C4-2B (cell line): ENCODE results near the gene VPREB1.

ENCODE experiments used
- ZFX ChIP-seq: fragments of 450-650 bp; IDR thresholded peaks from 2 replicates; pipeline ENCODE4 v1.6.1; 2017
- TF ChIP-seq, protein P1 (sequence below): fragments of 450-650 bp; conservative IDR thresholded peaks from 2 replicates; pipeline ENCODE4 v1.5.1; 2017; ENCODE audit warnings: mild to moderate bottlenecking

DNA sequence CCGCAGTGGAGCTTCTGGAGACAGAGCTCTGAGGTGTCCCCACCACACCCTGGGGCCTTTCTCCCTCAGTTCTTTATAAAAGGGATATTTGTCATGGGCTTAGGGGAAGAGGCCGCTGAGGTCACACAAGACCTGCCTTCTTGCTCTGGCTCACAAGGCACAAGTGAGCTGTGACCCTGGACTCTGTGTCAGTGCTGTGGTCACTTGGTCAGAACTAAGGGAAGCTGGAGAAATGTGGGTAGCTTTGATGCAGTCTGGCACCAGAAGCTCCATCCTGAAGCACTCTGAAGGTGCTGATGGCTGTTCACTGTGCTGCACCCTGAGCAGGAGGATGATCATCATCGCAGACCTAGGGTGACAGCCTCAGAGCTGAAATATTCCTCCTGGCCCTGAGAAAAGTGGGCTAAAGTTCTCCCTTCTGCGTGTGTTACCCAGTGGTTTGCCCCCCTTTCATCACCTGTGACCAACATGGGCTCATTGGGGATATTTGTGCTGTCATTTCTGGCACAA is 28.1 kb upstream of the VPREB1 start:
- TF ChIP-seq, protein P1, sequence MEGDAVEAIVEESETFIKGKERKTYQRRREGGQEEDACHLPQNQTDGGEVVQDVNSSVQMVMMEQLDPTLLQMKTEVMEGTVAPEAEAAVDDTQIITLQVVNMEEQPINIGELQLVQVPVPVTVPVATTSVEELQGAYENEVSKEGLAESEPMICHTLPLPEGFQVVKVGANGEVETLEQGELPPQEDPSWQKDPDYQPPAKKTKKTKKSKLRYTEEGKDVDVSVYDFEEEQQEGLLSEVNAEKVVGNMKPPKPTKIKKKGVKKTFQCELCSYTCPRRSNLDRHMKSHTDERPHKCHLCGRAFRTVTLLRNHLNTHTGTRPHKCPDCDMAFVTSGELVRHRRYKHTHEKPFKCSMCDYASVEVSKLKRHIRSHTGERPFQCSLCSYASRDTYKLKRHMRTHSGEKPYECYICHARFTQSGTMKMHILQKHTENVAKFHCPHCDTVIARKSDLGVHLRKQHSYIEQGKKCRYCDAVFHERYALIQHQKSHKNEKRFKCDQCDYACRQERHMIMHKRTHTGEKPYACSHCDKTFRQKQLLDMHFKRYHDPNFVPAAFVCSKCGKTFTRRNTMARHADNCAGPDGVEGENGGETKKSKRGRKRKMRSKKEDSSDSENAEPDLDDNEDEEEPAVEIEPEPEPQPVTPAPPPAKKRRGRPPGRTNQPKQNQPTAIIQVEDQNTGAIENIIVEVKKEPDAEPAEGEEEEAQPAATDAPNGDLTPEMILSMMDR = no peak
- TF ChIP-seq ZFX = no peak
